OCI-LY7 (cell line): Measurements from ENCODE around the gene PABPN1L. TPM values are rescaled to one million over a fixed set of nuclear protein-coding genes. Genes with fewer than 3 reads are reported as not detected.

Source experiments
- BruUV-seq: library from RNA; stranded (reverse); fragments of 400-500 nt; replicated peaks from 2 replicates; lab custom pipeline; 2021; lab: Mats Ljungman, UMichigan
- CTCF ChIA-PET: fragments of 300-600 bp; sonication (Branson Sonifier 250); formaldehyde crosslinking; loops from one replicate; lab custom pipeline; 2022; ENCODE audit warnings: antibody characterized with exemption; ENCODE audit not compliant: unreplicated experiment; lab: Charles Lee
- POLR2A ChIA-PET: fragments of 300-600 bp; sonication (Branson Sonifier 250); formaldehyde crosslinking; loops from one replicate; lab custom pipeline; 2022; ENCODE audit warnings: antibody characterized with exemption; lab: Charles Lee
- DNase-seq: peaks from one replicate; pipeline ENCODE4 v3.0.0-alpha.2; 2015; ENCODE audit warnings: low spot score
- H2AFZ ChIP-seq: fragments of 200-600 bp; sonication (generic), shearing (Covaris generic); 2 replicates; pipeline ENCODE4 v1.6.1; 2014; ENCODE audit warnings: mild to moderate bottlenecking, antibody characterized with exemption, low read length, moderate library complexity
- H3K27ac ChIP-seq: fragments of 200-600 bp; sonication (generic); 2 replicates; pipeline ENCODE4 v1.5.1; 2014; ENCODE audit warnings: mixed run types, low read depth, mild to moderate bottlenecking, moderate library complexity, low read length, inconsistent platforms; ENCODE audit not compliant: poor library complexity, severe bottlenecking
- H3K36me3 ChIP-seq: fragments of 200-600 bp; sonication (generic); 2 replicates; pipeline ENCODE4 v1.6.1; 2014; ENCODE audit warnings: mild to moderate bottlenecking, antibody characterized with exemption, low read length, moderate library complexity, mixed read lengths; ENCODE audit not compliant: insufficient read depth
- H3K4me1 ChIP-seq: fragments of 200-600 bp; sonication (generic); 2 replicates; pipeline ENCODE4 v1.5.1; 2014; ENCODE audit warnings: mild to moderate bottlenecking, low read length; ENCODE audit not compliant: insufficient read depth, poor library complexity, severe bottlenecking
- H3K4me2 ChIP-seq: fragments of 200-600 bp; sonication (generic); 2 replicates; pipeline ENCODE4 v1.6.1; 2014; ENCODE audit warnings: mild to moderate bottlenecking, low read length
- H3K4me3 ChIP-seq: fragments of 200-600 bp; sonication (generic); 2 replicates; pipeline ENCODE4 v1.5.1; 2014; ENCODE audit warnings: mild to moderate bottlenecking, low read depth, low read length; ENCODE audit not compliant: poor library complexity, severe bottlenecking
- H3K79me2 ChIP-seq: fragments of 200-600 bp; sonication (generic); 2 replicates; pipeline ENCODE4 v1.6.1; 2016; ENCODE audit warnings: low read depth, mild to moderate bottlenecking, low read length, moderate library complexity, mixed read lengths; ENCODE audit not compliant: insufficient read depth
- H3K9me2 ChIP-seq: fragments of 200-600 bp; sonication (generic); 2 replicates; pipeline ENCODE4 v1.6.1; 2016; ENCODE audit warnings: mild to moderate bottlenecking, low read length, mixed read lengths; ENCODE audit not compliant: insufficient read depth
- H3K9me3 ChIP-seq: fragments of 200-600 bp; sonication (generic); 2 replicates; pipeline ENCODE4 v1.6.1; 2014; ENCODE audit warnings: mild to moderate bottlenecking, mixed run types, low read length, mixed read lengths
- H4K20me1 ChIP-seq: fragments of 200-600 bp; sonication (generic); 2 replicates; pipeline ENCODE4 v1.6.1; 2014; ENCODE audit warnings: mild to moderate bottlenecking, antibody characterized with exemption, low read length, moderate library complexity, mixed read lengths; ENCODE audit not compliant: insufficient read depth
- EZH2phosphoT487 ChIP-seq: fragments of 200-600 bp; sonication (generic); IDR thresholded peaks from 2 replicates; pipeline ENCODE4 v1.6.1; 2018; ENCODE audit warnings: low read depth, borderline replicate concordance, mild to moderate bottlenecking, mixed run types, antibody characterized with exemption, low read length, moderate library complexity, mixed read lengths
- intact Hi-C: fragments of 100-400 bp; cut with micrococcal nuclease; formaldehyde crosslinking; loops from one replicate; pipeline ENCODE4 v1.10.0; 2022; ENCODE audit not compliant: unreplicated experiment
- total RNA-seq, 2 experiments: library from RNA; depleted of rRNA in 1 of 2; stranded (reverse); fragments of >200 nt in 1 of 2; shearing (Covaris generic) in 1 of 2; gene quantifications; 2 replicates each; pipeline ENCODE4 v1.2.3, GENCODE V29; 2014 to 2022
- TF ChIP-seq, protein P1 (sequence below): fragments of 200-600 bp; sonication (generic); conservative IDR thresholded peaks from 2 replicates; pipeline ENCODE4 v1.5.1; 2014; ENCODE audit warnings: mild to moderate bottlenecking, antibody characterized with exemption, low read length, moderate library complexity, mixed read lengths

PABPN1L gene
- total RNA-seq, 2 experiments from 2014 or later, result 0.38 TPM; not detected in 1

DNA sequence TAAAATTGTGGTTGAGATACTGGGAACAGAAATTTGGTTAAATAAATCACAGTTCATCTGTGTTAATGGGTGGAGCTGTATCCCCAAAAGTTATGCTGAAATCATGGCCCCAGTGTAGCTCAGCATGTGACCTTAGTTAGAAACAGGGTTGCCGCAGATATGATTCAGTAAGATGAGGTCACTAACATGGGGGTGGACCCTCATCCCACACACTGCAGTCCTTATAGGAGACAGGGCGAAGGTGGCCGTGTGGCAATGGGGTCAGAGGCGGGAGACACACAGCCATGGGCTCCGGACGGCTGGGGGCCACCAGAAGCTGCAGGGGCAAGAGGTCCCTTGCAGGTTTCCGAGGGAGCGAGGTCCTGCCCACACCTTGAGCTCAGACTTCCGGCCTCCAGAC lies 20.4 kb downstream of the PABPN1L start:
- no peak overlapping the region for H3K27ac ChIP-seq
- intact Hi-C loops, result no loop called here
- no peaks in the 10 kb centered on the region for H3K9me2 ChIP-seq
- H4K20me1 ChIP-seq, result no peaks in the 10 kb centered on the region
- H3K36me3 ChIP-seq, result no peaks in the 10 kb centered on the region
- no peaks in the 10 kb centered on the region for H3K9me3 ChIP-seq
- TF ChIP-seq EZH2phosphoT487, result no peak
- TF ChIP-seq, protein P1, sequence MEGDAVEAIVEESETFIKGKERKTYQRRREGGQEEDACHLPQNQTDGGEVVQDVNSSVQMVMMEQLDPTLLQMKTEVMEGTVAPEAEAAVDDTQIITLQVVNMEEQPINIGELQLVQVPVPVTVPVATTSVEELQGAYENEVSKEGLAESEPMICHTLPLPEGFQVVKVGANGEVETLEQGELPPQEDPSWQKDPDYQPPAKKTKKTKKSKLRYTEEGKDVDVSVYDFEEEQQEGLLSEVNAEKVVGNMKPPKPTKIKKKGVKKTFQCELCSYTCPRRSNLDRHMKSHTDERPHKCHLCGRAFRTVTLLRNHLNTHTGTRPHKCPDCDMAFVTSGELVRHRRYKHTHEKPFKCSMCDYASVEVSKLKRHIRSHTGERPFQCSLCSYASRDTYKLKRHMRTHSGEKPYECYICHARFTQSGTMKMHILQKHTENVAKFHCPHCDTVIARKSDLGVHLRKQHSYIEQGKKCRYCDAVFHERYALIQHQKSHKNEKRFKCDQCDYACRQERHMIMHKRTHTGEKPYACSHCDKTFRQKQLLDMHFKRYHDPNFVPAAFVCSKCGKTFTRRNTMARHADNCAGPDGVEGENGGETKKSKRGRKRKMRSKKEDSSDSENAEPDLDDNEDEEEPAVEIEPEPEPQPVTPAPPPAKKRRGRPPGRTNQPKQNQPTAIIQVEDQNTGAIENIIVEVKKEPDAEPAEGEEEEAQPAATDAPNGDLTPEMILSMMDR, result no peak
- no peaks in the 10 kb centered on the region for H3K79me2 ChIP-seq
- no TSS peak for BruUV-seq
- CTCF ChIA-PET, result no interaction called here
- POLR2A ChIA-PET, result no interaction called here
- H3K4me2 ChIP-seq, result no peak overlapping the region
- H3K4me1 ChIP-seq, result no peaks in the 10 kb centered on the region
- H3K4me3 ChIP-seq, result no peak overlapping the region
- H2AFZ ChIP-seq, result no peak overlapping the region
- no peak for DNase-seq

DNA sequence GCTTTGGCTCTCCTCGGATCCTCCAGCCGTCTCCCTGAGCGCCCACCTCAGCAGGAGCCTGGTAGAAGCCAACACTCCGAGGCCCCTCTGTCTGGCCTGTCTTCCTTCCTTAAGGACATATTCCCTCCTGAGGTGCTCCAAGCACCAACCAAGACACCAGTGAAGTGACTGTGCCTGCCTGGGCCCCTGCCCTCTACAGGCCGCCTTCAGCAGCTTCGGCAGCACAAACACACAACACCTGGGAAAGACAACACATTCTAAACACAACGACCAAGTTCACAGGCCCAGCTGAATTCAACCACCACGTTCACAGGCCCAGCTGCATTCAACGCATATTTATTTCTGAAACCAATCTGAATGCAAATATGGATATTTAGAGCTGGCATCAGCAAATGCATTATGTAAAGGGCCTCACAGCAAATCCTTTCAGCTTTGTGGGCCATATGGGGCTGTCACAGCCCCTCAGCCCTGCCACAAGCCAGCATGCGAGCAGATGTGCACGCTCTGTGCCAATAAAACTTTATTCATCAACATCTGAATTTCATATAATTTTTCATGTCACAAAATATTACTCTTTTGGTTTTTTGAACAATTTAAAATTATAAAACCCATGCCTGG lies 21.9 kb downstream of the PABPN1L start:
- POLR2A ChIA-PET, result no interaction called here
- no TSS peak for BruUV-seq
- H2AFZ ChIP-seq, result no peak overlapping the region
- H3K36me3 ChIP-seq, result no peaks in the 10 kb centered on the region
- H4K20me1 ChIP-seq, result no peaks in the 10 kb centered on the region
- intact Hi-C loops, result no loop called here
- CTCF ChIA-PET, result no interaction called here
- H3K27ac ChIP-seq, result no peak overlapping the region
- no peaks in the 10 kb centered on the region for H3K79me2 ChIP-seq
- H3K9me2 ChIP-seq, result no peaks in the 10 kb centered on the region
- no peak for DNase-seq
- no peaks in the 10 kb centered on the region for H3K4me1 ChIP-seq
- TF ChIP-seq EZH2phosphoT487, result no peak
- TF ChIP-seq, protein P1, result peak; percentile 37; the same call in 1 of the 2 replicates
- no peak overlapping the region for H3K4me3 ChIP-seq
- no peaks in the 10 kb centered on the region for H3K9me3 ChIP-seq
- no peak overlapping the region for H3K4me2 ChIP-seq

- intact Hi-C loops, result no loop called here
- TF ChIP-seq, protein P1, result no peak
- TF ChIP-seq EZH2phosphoT487, result no peak
- no peak for DNase-seq
- Histone ChIP-seq H2AFZ (no peak overlapping the region), H3K9me3 (no peaks in the 10 kb centered on the region), H4K20me1 (no peaks in the 10 kb centered on the region), H3K27ac (no peak overlapping the region), H3K79me2 (no peaks in the 10 kb centered on the region), H3K36me3 (no peaks in the 10 kb centered on the region), H3K9me2 (no peaks in the 10 kb centered on the region), H3K4me2 (no peak overlapping the region), H3K4me3 (no peak overlapping the region), H3K4me1 (no peaks in the 10 kb centered on the region)
- CTCF ChIA-PET, result no interaction called here
- no TSS peak for BruUV-seq
- POLR2A ChIA-PET, result no interaction called here
Measured at GRCh38 chr16:88843256-88843655, 23.2 kb downstream of the PABPN1L start.
